Amniotic epithelial cell (primary cell): ENCODE measurements around the gene FBRS.

Source experiments
- DNase-seq: peaks from one replicate; pipeline ENCODE4 v3.0.0-alpha.2; 2010; ENCODE audit warnings: low read depth

The FBRS gene

GRCh38 chr16:30644334-30644830, 13.8 kb upstream of the FBRS start:
- no peak for DNase-seq

GRCh38 chr16:30645727-30646126, 12.5 kb upstream of the FBRS start:
- DNase-seq: no peak

DNA sequence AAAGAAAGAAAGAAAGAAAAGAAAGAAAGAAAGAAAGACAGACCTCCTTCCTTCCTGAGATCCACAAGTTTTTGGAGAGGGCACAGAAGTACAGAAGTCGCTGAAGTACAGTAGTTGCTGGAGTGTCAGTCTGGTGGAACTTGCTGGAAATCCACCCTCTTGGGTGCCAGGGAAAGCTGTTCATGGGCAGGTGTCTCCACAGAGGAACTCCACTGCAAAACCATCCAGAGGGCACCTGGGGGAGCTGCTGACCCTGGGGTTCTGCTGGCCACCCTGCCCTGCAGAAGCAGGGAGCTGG, 11.0 kb upstream of the FBRS start:
- no peak for DNase-seq

- no peak for DNase-seq
Observed at GRCh38 chr16:30649725-30650368, 8.4 kb upstream of the FBRS start.

DNA sequence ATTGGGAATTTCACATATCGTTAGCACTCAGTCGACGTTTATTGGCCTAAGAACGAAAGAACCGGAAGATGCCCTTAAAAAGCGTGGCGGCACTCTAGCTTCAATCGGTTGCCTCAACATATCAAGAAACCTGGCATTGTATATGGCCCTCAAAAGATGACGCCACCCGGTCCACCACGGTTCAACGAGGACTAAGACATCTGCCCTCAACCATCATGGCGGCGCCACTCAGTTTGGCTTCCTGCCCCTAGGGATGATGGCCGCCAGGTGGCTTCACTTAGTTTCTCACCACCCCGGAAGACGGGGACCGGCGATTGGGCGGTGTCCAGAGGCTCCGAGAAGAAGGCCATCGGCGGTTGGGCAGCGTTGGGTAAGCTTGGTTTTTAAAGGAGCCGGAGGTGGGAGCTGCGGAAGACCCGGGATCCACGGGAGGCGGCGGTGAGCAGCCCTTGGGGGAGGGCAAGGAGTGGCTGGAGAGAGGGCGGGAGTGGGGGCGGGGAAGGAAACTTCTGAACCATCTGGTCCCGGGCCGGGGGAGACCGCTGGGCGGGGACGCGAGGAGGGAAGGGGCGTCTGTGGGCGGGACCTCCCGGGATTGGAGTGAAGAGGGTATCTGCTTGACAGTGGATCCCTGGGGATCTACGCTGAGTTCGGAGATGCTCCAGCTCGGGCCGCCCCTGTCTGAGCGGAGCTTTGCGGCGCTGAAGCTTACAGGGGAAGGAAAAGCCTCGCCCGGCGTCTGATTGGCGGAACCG, 7.7 kb upstream of the FBRS start, which contains the start of gene PRR14:
PRR14 (plus strand) TSS at position 592 of the 755 bp plus-strand sequence. CDS start 686 bp downstream, outside the sequence.
- peak; percentile 99 for DNase-seq

GRCh38 chr16:30651124-30652004, 6.9 kb upstream of the FBRS start:
- DNase-seq: peak; percentile 38

DNA sequence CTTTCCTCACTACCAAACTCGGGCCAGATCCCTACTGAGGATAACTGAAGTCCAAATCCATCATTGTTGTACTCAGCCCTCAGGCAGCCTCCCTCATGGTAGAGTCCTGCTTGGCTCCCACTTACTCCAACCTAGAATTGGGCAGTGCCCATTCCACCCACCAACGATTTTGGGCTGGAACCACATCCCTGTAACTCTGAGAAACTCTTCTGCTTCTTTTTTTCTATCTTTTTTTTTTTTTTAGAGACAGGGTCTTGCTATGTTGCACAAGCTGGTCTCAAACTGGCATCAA, 6.3 kb upstream of the FBRS start:
- DNase-seq: no peak

GRCh38 chr16:30652718-30653117, 5.5 kb upstream of the FBRS start:
- no peak for DNase-seq

- DNase-seq: no peak
Observed at GRCh38 chr16:30654856-30655255, 3.4 kb upstream of the FBRS start.

DNA sequence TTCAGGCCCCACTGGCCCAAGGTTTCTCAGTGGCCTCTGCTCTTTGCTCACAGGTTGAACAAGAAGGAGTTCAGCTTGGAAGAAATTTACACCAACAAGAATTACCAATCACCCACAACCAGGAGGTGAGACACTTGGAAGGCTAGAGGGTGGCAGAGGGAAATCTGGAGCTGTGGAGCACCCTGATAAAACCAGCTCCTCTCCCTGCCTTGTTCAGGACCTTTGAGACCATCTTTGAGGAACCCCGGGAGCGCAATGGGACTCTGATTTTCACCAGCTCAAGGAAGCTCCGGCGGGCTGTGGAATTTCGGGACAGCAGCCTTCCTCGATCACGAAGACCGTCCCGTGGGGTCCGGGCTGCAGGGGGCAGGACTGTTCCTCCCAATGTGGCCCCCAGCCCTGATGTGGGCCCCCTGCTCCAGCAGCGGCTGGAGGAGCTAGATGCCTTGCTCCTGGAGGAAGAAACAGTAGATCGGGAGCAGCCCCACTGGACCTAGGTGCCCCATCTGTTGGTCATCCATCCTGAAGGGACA, 2.4 kb upstream of the FBRS start:
- no peak for DNase-seq

GRCh38 chr16:30656388-30656787, 1.8 kb upstream of the FBRS start:
- DNase-seq: no peak

DNA sequence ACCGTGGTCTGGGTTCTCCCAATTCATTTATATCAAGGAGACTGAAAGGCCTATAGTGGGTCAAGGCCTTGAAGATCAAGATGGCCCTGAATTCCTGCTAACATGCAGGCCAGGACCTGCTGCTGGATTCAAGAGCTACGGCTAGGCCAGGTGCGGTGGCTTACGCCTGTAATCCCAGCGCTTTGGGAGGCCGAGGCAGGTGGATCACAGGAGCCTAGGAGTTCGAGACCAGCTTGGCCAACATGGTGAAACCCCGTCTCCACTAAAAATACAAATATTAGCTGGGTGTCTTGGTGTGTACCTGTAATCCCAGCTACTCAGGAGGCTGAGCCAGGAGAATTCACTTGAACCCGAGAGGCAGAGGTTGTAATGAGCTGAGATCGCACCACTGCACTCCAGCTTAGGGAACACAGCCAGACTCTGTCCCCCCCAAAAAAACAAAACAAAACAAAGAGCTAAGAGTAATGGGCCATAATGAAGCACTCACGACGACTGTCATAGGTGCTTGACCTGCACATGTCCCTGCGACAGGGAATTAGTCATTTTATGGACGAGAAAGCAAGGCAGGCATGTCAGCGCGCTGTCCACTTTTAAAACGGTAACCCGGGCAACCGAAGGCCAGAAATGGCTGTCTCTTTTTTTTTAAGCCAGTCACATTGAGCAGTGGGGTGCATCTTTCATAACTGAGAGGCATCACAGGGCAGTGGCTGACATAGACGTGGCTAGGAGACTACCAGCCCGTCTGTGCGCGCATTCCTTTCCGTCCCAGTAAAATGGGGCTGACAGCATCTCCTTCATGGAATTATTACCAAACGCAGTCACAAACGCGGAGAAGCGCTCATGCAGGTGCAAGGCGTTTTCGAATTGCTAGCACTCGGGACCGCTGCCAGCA, 1.0 kb upstream of the FBRS start:
- no peak for DNase-seq

DNA sequence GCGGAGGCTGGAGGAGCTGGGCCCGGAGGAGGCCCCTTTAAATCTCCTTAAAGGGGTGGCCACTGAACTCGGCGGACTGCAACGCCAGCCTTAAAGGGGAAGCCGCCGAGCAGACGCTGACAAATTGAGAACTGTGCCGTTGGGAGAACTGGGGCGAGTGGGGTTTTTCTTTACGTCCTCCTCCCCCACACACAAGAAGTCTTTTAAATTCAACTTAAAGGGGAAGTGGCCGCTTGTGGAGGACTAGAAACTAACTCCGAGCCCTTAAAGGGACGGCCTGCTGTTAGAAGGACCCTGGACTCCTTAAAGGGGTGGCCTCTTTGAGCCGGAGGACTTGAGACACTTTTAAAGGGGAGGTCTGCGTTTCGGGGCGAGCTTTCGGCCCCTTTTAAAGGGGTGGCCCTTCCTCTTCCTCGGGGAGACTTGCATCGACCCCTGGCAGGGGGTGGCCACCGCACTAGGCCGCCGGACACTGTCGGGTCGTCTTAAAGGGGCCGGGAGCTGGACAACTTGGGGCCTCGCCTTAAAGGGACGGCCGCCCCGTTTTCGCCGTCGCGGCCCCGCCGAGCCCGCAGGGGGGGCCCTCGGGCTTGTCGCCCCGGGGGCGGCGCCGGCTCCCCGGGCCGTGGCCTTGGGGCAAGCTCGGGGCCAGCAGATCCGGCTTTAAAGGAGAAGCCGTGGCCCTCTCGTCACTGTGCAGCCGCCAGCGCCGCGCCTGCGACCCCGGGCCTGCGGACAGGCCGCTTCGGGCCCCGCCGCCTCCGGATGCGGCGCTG, 688 bp downstream of the FBRS start:
- DNase-seq: peak; percentile 95

DNA sequence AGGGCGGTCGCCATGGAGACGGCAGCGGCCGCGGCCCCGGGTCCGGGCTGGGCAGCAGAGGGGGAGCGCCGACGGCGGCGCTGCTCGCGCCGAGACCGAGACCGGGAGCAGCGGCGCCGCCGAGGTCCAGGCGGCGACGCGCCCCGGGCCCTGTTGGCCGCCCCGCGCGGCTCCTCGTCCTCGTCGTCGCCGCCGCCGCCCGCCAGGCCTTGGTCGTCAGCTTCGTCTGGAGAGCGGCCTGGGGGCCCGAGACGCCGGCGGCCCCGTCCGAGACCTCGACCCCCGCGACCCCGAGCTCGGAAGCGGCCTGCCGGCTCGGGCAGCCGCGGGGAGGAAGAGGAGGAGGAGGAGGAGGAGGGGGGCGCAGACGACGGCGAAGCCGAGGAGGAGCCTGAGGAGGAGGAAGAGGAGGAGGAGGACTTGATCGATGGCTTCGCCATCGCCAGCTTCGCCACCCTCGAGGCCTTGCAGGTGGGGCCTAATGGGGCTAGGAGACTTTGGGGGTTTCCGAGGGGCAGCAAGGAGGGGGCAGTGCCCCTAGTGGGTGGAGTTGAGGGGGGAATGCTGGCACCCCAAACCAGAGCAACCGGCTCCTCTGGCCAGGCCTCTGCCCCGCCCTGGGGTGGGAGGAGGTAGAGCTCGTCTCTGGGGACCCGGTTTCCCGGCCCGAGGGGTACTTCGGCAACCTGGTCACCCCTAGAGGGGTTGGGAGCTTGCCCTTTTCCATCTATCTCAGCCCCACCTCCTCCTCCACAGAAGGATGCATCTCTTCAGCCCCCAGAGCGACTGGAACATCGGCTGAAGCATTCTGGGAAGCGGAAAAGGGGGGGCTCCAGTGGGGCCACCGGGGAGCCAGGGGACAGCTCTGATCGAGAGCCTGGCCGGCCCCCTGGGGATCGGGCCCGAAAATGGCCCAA, 1.5 kb downstream of the FBRS start:
- DNase-seq: peak; percentile 27

DNA sequence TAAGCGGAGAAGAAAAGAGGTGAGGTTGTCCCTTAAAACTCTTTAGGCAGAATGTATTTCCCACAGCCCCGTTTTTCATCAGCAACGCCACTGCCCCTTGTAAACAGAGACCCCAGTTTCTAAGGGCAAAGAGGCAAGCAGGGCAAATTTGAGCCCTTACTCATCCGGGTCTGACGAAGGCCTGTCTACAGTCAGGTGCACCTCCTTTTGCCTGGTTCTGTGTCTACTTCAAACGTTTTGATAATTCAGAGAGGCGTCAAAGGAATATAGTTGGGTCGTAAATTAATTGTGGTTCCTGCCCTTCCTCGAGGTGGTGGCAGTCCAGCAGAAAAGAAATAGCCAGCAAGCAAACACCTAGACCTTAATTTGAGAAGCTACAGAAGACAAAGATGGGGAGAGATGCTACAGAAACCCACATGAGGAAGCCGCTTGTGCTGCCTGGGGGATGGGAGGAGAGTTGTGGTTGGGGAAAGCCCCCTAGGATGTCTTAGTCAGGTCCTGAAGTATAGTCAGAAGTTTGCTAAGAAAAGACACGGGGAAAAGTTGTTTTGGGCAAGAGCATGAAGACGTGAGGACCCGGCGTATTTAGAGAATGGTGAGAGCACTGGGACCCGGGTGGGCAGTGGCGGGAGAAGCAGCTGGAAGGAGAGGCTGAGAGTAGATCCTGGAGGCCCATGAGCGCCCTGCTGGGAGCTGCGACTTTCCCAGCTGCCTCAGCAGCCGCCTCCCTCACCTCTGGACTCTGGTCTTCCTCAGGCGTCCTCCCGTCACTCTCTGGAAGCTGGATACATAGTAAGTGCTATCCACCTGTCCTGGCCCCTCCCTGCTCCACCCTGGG, 2.4 kb downstream of the FBRS start:
- peak; percentile 41 for DNase-seq

- no peak for DNase-seq
Observed at GRCh38 chr16:30662449-30662848, 4.2 kb downstream of the FBRS start.

DNA sequence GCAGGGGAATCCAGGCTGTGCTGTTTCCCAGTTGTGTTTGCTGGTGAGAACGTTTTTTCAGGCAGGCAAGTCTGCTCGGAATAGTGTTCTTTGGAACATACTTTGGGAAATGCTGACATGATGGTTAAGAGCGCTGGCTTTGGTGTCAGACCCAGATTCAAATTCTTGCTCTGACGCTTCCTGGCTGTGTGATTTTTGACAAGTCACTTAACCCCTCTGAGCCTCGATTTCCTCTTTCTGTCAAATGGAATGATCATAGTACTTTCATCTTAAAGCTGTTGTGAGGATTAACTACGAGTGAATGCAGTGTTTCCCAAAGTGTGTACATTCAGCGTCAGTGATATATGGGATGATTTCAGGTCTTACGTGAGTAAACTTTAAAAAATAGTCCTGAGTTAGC, 4.8 kb downstream of the FBRS start:
- no peak for DNase-seq

GRCh38 chr16:30663820-30664219, 5.6 kb downstream of the FBRS start:
- no peak for DNase-seq

GRCh38 chr16:30664616-30665109, 6.4 kb downstream of the FBRS start:
- DNase-seq: no peak
